ENCODE measurements around the gene UNC13D. TPM values are rescaled to one million over a fixed set of nuclear protein-coding genes. Genes with fewer than 3 reads are reported as not detected.

The UNC13D gene
- total RNA-seq, 1 donor from 2014 or later, result 203 TPM

DNA sequence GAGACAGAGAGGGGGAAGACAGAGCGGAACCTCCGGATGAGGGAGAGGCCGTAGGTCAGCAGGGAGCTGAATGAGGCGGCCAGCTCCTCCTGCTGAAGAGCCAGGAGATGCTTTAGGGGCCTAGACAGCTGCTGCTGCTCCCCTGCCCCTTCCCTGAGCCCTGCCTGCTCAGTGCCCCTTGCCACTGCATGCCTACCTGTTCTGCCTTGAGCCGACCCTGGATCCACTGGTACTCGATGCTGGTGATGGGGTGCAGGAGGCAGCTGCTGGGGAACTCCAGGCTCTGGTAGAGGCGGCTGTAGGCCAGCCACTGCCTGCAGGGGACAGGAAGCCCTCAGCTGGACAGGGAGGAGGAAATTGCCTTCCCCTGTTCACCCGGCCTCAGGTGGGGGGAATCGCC, 7.6 kb downstream of the UNC13D start:
- intact Hi-C loops (cut with micrococcal nuclease), result no loop called here

DNA sequence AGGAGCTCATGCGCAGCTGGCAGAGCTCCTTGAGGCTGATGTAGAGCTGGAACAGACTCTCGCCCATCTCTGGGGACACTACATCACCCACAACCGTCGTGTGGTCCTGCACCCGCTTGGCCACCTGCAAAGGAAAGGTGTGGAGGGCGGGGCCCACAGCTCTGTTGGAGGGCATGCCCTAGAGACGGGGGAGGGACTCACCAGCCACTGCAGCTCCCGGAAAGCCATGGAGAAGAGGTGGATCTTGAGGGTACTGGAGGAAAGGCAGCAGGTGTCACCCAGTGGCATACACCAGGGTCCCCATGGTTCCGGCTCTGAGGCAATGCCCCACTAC, 8.6 kb downstream of the UNC13D start:
- intact Hi-C loops (cut with micrococcal nuclease), result no loop called here

DNA sequence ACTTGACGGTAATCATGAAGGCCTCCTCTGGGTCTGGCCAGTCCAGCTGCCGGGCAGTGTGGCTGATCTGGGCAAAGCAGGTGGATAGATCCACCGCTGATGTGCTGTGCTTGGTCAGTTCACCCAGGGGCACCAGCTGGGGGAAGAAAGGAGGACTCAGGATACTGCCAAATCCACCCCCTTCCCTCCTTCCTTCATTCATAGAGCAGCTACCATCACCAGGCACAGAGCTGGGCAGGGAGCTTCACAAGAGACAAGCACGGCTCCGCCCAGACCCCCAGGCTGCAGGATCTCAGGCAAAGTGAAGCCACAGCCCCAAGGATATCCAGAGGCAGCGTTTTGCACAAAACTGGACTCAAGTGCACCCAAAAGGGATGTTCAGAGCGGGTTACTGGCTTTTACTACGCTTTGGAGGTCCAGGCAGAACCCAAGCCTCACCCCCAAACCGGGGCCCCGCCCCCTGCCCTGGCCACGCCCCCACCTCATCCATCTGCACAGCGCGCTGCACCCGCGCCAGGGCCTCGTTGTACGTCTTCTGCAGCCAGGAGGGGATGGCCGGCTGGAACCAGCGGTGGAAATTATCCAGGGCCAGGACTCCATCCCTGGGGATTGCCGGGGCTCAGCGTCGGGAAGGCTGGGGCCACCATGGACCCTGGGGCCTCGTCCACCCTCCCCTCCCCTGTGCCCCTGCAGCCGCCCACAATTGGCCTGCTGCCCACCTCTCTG, 9.1 kb downstream of the UNC13D start:
- intact Hi-C loops (cut with micrococcal nuclease), result no loop called here

DNA sequence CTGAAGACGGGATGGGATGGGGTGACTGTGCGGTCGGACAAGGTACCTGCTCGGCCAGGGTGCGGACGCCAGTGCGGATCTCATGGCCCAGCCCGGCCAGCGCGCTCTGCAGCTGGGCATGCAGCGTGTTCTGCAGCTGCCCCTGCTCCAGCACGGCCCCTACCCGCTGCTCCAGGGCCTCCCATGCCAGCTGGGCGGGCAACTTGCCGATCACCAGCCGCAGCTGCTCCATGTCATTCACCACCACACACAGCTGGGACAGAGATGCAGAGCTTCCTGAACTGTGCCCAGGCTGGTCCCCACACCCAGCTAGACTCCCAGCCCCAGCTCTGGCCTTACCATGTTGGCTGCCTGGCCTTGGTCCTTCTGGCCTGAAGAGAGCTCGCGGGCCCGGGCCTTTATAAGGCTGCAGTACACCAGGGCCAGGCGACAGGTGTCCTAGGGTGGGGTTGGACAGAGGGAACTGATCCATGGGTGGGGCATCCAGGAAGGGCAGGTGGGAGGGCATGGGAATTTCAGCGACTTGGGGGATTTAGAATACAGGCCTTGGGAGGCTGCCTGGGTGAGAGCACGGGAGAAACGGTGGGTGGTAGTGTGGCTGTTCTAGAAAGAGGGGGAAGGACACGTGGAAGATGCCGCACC, 9.8 kb downstream of the UNC13D start:
- intact Hi-C loops (cut with micrococcal nuclease), result no loop called here

DNA sequence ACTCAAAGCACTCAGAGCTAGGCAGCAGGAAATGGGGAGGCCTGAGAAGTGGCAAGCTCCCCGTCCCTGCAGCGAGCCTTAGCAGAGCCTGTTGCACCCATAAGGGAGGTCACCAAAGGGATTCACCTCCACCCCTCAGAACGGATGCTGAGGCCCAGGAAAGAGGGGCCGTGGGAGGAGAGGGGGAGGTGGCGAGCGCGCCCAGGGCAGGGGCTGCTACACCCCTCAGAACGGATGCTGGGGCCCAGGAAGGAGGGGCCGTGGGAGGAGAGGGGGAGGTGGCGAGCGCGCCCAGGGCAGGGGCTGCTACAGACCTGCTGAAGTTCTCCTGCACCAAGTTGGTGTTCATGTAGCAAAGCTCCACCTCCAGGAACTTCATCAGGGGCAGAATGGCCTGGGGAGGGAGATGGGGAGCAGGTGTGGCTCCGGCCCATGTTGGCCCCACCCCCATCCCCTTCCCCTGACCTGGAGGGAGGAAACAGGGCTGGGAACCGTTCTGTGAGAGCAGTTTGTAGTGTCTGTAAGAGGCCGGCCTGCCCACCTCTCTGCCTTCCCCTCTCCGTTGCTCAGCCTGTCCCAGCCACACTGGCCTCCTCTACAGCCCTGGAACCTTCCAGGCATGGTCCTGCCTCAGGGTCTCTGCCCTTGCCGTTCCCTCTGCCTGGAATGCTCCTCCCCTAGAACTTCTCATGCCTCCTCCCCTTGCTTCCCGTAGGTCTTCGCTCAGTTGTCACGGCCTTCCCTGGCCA, 11.4 kb downstream of the UNC13D start:
- intact Hi-C loops (cut with micrococcal nuclease), result no loop called here

DNA sequence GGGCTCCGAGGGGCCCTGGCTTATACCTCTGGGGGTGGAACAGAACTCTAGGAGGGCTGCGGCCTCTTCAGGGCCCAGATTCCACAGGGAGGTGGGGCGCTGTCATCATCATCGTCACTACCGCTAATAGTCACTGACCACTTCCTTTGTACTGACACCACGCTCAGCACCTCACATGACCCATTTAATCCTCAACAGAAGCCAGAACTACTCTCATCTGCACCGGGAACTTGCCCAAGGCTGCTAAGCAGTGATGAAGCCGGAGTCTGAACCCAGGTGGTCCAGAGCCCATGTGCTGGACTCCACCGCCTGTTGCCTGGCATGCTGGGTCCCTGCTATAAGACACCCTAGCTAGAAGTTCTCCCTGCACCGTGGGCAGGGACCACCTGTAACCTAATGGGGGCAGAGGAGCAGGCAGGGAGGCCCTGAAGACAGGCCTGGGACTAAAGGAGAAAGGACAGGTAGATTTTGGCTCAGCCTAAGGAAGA, 12.0 kb downstream of the UNC13D start:
- intact Hi-C loops (cut with micrococcal nuclease), result no loop called here

DNA sequence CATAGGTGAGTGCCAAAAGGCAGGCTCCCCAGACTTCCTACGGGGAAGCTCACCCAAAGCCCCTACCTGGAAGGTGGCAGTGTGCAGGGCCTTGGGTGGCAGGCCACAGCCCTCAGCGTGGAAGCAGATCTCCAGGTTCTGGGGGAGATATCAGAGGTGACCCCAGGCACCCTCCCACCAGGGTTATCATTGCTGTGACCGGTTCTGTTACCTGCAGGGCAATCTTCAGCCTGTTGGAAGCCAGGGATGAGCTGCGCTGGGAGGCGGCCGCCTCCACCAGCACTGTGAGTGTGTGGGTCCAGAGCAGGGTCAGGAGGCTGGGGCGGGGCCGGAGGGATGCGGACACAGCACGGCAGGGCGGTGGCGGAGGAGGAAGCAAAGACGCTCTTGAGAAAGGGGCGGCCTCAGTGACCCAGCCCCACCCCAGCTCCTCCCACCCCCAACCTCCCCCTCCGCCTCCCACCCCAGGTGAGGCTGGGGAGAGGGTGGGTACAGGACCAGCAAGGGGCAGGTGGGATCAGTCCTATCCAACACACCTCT, 13.1 kb downstream of the UNC13D start:
- intact Hi-C loops (cut with micrococcal nuclease), result no loop called here

DNA sequence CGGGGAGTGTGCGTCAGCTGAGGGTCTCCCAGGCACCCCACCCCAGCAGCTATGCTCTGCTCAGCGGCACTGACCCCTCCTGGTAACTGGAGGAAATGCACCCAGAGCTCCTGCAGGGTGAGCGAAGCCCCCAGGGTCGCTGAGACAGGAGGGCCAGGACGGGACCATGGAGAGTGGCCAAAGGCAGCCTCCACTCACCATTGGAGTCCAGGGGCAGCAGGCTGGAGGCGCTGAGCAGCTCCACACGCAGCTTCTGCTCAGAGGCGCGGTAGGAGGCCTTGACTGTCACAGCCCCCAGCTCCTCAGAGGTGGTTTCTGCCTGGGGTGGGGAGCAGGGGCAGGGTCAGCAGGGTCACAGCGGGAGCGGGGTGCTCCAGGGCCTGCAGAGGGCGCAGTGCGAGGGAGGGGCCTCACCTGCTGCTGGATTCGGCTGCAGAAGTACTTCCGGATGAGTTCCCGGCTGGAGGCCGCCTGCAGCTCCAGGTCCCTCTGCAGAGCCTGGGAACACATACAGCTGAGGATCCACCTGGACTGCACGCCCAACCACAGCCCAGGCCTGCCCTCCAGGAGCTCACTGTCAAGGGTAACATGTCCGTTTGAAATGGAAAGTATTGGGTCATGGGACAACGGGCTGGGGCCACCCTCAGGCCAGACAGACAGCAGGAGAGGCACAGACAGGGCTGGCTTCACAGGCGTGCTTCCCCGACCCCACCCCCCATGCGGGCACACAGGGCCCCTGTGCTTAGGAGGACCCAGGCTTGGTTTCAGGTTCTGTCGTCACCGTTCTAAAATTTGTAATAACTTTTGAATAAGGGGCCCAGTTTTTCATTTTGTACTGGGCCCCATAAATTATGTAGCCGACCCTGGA, 13.8 kb downstream of the UNC13D start:
- intact Hi-C loops (cut with micrococcal nuclease), result no loop called here

DNA sequence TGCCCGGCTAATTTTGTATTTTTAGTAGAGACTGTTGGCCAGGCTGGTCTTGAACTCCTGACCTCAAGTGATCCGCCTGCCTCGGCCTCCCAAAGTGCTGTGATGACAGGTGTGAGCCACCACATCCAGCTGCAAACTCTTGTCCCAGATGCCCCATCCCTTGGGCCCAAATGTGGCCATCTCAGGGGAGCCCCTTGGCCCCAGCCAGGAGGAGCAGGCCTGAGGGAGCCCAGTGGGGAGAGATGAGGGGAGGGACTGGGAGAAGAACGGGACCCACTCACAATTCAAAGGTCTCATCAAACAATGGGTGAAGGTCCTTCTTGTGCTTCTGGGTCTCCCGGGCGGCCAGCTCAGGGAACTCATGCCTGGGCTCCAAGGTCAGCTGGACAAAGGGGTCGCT, 14.5 kb downstream of the UNC13D start:
- intact Hi-C loops (cut with micrococcal nuclease), result no loop called here

DNA sequence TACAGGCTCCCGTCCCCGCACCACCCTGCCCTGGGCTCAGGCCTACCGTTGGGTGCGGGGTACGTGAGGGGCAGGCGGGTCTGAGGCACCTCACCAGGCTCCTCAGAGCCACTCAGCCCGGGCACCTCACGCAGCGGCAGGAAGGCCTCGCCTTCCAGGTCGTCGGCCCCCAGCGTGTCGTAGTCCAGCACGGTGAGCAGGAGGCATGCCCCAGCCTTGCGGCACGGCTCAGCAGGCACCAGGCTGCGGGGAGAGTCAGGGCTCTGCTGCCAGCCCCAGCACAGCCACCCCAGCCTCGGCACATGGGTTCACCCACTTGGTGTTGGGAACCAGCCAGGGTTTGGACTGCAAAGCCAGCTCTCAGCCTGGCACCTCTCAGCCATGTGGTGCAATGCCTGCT, 15.5 kb downstream of the UNC13D start:
- intact Hi-C loops (cut with micrococcal nuclease), result no loop called here

DNA sequence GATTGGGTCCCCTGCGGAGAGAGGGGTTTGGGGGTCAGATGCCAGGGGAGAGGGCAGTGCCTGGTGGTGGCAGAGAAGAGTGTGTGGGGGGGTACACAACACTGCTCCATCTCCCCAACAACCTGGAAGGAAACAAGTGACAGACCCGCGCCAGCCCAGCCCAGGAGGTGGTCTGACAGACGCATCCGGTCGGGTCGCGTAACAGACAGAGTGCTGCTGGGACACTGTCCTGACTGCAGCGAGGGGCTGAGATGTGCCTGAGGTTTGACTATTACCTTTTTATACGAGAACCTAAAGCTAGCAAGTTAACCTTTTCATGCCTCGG, 16.2 kb downstream of the UNC13D start:
- intact Hi-C loops (cut with micrococcal nuclease), result no loop called here

DNA sequence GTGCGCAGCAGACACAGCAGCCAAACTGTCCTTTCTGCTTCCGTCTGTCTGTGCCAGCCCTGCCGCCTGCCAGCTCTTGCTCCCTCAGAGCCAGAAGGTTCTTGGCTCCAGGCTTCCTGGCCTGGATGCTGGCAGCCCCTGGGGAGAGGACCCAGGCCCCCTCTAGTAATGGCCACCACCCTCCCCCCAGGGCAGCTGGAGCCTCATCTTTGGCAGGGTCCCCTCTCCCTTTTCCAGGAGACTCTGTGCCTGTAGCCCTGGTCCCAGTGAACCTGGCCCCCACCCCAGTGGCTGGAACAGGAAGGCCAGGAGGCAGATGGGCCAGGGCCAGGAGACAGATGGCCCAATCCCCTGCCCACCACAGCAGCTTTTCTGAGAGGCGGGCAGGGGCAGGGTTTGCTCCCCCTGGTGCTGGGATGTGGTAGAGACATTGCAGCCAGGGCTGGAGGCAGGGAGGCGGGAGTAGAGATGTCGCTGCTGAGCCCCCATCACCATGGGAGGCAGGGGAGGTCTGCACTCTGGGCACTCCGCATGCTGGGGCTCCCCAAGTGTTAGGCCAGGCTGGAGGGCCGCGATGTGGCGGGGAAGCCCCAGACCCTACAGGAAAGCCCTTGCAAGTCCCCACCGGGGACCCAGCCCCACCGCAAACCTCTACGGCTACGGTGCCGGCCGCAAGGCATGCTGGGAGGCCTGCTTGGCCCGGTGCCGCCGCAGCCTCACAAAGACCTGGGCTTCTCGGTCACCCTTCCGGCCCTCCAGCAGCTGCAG, 16.7 kb downstream of the UNC13D start:
- intact Hi-C loops (cut with micrococcal nuclease), result loop anchor here (2.0 kb wide), 2 partner anchors 43 to 63 kb away; partner anchors contain the start of genes GALK1 and UNK

DNA sequence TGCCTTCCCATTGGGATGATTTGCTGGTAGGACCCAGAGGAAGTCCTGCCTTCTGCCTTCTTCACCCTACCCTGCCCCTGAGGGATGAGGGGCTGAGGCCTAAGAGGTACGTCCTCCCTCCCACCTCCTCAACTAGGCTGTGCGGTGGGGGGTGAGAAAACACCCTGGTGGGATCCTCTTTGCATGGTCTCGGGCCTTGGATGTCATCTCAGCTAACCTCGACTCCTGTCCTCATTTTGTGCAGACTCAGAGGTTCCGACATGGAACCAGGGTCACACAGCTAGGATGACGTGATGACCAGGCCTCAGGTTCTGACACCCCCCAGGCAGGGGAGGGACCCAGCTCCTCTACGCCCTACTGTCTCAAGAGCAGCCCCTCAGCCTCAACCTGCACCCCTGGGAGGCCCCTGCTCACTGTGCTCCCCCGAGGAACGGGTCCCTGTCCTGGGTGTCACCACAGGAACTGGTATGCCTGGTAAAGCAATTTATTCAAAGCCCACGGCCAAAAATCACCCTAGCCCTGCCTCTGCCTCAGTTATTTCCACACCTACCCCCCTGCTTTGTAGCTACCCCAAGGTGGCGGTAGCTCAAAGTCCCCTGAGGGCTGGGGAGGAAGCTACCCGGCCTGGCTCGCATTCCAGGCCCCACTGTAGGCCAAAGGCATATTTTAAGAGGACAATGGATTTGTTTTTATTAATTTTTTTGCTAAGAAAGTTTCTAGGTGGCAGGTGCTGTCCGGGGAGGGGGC, 17.5 kb downstream of the UNC13D start:
- intact Hi-C loops (cut with micrococcal nuclease), result loop anchor here (2.0 kb wide), 2 partner anchors 42 to 62 kb away; partner anchors contain the start of genes GALK1 and UNK

DNA sequence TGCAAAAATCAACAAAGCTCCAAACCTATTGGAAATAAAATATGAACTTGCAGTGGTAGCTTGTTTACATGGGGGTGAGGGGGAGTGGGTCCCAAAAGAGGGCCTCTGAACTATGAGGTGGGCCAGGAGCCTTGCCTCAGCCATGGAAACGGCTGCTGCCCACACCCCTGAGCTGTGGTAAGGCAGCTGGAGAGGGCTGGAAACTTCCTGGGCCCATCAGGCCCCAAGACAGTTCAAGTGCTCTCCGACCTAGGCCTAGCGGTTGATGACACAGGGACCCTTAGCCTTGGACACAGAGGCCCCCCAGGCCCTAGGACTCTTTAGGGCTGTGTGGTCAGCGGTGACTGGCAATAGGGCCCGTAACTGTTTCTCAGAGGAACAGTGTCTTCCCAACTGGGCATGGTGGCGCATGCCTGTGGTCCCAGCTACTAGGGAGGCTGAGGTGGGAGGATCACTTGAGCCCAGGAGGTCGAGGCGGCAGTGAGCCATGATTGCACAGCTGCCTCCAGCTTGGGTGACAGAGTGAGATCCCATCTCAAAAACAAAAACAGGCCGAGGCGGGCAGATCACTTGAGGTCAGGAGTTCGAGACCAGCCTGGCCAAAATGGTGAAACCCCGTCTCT, 18.3 kb downstream of the UNC13D start:
- intact Hi-C loops (cut with micrococcal nuclease), result loop anchor here (2.0 kb wide), 2 partner anchors 41 to 61 kb away; partner anchors contain the start of genes GALK1 and UNK

DNA sequence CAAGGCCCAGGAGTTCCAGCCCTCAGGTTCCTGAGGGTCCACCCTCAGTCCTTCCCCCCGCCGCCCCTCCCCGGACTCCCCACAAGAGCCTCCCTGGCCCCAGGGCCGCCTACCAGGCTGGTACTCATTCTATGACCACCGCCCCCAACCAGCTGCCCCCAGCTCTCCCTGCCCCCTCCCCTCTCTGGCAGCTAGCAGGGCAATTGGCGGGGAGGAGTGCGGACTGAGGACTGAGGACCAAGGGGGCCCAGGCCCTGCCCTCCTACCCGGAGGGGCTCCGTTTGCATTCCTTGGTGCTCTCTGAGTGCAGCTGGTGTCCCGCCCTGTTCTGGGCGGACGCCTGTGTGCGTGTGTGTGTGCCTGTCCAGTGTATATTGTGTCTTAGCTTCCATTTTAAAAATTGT, 19.1 kb downstream of the UNC13D start:
- intact Hi-C loops (cut with micrococcal nuclease), result no loop called here

DNA sequence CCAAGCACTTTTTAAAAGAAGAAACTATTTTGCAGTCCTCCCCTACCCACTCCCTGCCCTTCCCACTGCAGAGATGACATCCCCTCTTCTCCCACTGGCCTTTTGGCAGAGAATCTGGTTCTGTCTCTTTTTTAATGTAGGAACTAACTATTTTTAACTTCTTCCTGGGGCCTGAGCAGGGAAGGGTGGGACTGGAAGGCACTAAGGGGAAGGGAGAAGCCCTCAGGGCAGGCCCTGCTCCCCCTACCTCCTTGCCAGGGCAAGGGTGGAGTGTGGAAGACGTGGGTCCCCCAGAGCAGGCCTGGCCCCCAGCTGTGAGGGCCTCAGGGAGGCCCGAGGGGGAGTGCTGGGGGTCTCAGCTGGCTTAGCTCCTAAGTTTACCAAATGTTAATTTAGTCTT, 19.5 kb downstream of the UNC13D start:
- intact Hi-C loops (cut with micrococcal nuclease), result no loop called here

DNA sequence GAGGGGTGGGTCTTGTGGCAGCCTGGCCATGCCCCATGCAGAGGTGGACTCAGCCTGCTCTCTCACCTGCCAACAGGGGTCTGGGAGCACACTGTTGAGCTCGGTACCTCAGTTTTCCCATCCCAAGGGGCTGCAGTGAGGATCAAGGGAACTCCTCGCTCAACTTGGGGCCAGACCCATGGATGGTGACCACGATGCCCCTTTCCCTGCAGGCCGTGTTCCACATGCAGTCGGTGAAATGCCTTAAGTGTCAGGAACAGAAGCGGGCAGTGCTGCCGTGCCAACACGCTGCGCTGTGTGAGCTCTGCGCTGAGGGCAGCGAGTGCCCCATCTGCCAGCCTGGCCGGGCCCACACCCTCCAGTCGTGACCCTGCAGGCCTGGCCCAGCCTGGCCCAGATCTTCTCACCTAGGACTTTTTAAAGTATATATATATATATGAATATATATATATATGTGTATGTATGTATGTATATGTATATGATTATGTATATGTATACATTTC, 20.1 kb downstream of the UNC13D start:
- intact Hi-C loops (cut with micrococcal nuclease), result no loop called here

DNA sequence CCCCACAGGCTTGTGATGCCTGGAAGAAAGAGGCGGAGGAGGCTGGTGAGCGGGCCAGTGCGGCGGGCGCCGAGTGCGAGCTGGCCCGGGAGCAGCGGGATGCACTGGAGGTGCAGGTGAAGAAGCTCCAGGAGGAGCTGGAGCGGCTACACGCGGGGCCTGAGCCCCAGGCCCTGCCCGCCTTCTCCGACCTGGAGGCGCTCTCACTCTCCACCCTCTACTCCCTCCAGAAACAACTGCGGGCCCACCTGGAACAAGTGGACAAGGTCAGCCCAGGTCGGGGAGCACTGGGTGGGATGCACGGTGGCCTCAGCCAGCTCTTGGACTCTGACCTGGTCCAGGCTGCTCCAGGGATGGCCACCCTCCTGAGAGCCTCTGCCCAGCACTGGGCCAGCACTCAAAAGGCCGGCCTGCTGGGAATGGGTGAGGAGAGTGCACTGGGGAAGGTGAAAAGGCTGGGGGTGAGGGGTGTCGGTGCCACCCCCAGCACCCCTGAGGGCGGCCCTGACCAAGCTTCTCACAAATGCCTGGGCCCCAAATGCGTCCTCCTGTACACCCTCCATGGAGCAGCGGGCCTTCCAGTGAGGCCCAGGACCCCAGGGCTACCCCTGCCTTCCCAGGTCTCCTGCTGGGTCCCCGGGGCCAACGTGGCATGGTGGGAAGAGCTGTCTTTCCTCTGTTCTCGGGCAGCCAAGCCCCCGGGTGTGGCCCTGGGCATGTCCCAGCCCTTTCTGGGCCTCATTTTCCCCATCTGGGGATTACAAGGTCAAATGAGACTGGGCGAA, 20.8 kb downstream of the UNC13D start:
- intact Hi-C loops (cut with micrococcal nuclease), result no loop called here
